Psoas muscle (tissue), 8 donors: ENCODE data around the gene SCYGR2. TPM values are rescaled to one million over a fixed set of nuclear protein-coding genes. Genes with fewer than 3 reads are reported as not detected.

Source experiments
- ATAC-seq, 4 donors: fragments of 200-7000 bp; cut with Tn5 transposase; one replicate each; pipeline ENCODE4 v1.9.1; 2020; ENCODE audit warnings: moderate library complexity in 3 of 4, mild to moderate bottlenecking in 2 of 4
- DNase-seq, 2 donors: peaks; one replicate each; pipeline ENCODE4 v3.0.0-alpha.2; 2020
- H3K27ac ChIP-seq: fragments of 200-600 bp; one replicate; pipeline ENCODE4 v1.8.0; 2022
- H3K27me3 ChIP-seq, 3 donors: fragments of 200-600 bp in 1 of 3; one replicate each; pipeline versions ENCODE4 v1.6.1 to v1.8.0; 2013 to 2022; ENCODE audit warnings: low read length in 2 of 3, mild to moderate bottlenecking in 2 of 3, moderate library complexity in 1 of 3; ENCODE audit not compliant: insufficient read depth in 3 of 3
- H3K36me3 ChIP-seq, 2 donors: fragments of 200-600 bp in 1 of 2; one replicate each; pipeline versions ENCODE4 v1.6.1 to v1.8.0; 2013 to 2022; ENCODE audit warnings: low read depth in 1 of 2, mild to moderate bottlenecking in 1 of 2, moderate library complexity in 1 of 2; ENCODE audit not compliant: insufficient read depth in 1 of 2
- H3K4me1 ChIP-seq: fragments of 200-600 bp; one replicate; pipeline ENCODE4 v1.8.0; 2022
- H3K4me3 ChIP-seq: fragments of 200-600 bp; one replicate; pipeline ENCODE4 v1.8.0; 2022; ENCODE audit warnings: mild to moderate bottlenecking
- H3K9me3 ChIP-seq: fragments of 200-600 bp; one replicate; pipeline ENCODE4 v1.8.0; 2022
- CTCF ChIP-seq: fragments of 200-600 bp; IDR thresholded peaks from one replicate; pipeline ENCODE4 v1.8.0; 2022; ENCODE audit warnings: antibody characterized with exemption
- WGBS, 3 donors: extraction: QIAGEN DNeasy Blood & Tissue Kit; methylation state at CpG; one replicate each; pipeline versions ENCODE4 v1.1.6 to v1.1.7; 2013; 5-methylcytosine and 5-hydroxymethylcytosine counted together
- intact Hi-C, 2 donors: fragments of 100-400 bp; cut with DNase I; formaldehyde crosslinking; loops; one replicate each; pipeline versions ENCODE4 v1.11.0 to v1.14.2; 2022
- polyA plus RNA-seq, 3 donors: library from polyadenylated mRNA; stranded (reverse); fragments of 200-250 nt; gene quantifications; one replicate each; pipeline ENCODE4 v1.2.3, GENCODE V29; 2013
- total RNA-seq, 4 donors: library from RNA; stranded (reverse); fragmentation: NEBNext Ultra II Directional in 2 of 4; extraction: Animal tissue kit (Norgen Biotek cat#: 25700) in 2 of 4; gene quantifications; one replicate each; pipeline versions ENCODE4 v1.2.1 to v1.2.4, GENCODE V29; 2021 to 2023
- donor health status: healthy with polysubstance abuse.
- donor health status: DM: no; HTN: no; CAD: no; lungs with moderate emphysema.
- donor health status: Bipolar disorder and iron deficiency.
- donor health status: healthy.
- donor health status: DM: yes; HTN: yes; CAD: no.
- donor health status: DM: no; HTN: no; CAD: no.
- donor health status: DM: no; HTN: no; CAD: no.
- donor health status: DM: yes; HTN: yes; CAD: no.

Gene SCYGR2
- total and polyA plus RNA-seq, 7 donors = not detected

GRCh38 chr2:227578642-227579041 lies 20.1 kb upstream of the SCYGR2 start:
- Histone ChIP-seq H3K27me3 (no peaks in the 10 kb centered on the region), H3K4me3 (no peak overlapping the region), H3K36me3 (no peaks in the 10 kb centered on the region), H3K4me1 (no peaks in the 10 kb centered on the region), H3K27ac (no peak overlapping the region), H3K9me3 (no peaks in the 10 kb centered on the region)
- no peak for ATAC-seq
- 74 to 78% (median 78%) methylated on average over 2 of the region's 2 CpGs for WGBS, 3 donors
- no peak for TF ChIP-seq CTCF
- no peak for DNase-seq
- intact Hi-C loops = no loop called here

GRCh38 chr2:227579791-227580190 lies 18.9 kb upstream of the SCYGR2 start:
- H3K27me3 ChIP-seq = no peaks in the 10 kb centered on the region
- DNase-seq = no peak
- H3K36me3 ChIP-seq = no peaks in the 10 kb centered on the region
- H3K4me3 ChIP-seq = no peak overlapping the region
- intact Hi-C loops = no loop called here
- no peak for ATAC-seq
- no peaks in the 10 kb centered on the region for H3K9me3 ChIP-seq
- 48 to 100% (median 97%) methylated on average over 1 of the region's 1 CpG for WGBS, 3 donors
- no peaks in the 10 kb centered on the region for H3K4me1 ChIP-seq
- no peak overlapping the region for H3K27ac ChIP-seq
- TF ChIP-seq CTCF = no peak

DNA sequence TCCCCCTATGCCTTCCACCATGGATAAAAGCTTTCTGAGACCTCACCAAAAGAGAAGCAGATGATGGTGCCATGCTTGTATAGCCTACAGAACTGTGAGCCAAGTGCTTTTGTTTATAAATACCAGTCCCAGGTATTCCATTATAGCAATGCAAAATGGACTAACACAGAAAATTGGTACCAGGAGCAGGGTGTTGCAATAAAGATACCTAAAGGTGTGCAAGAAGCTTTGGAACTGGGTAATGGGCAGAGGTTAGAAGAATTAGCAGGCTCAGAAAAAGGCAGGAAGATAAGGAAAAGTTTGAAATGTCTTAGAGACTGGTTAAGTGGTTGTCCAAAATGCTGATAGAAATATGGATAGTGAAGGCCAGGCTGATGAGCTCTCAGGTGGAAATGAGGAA lies 16.3 kb upstream of the SCYGR2 start:
- Histone ChIP-seq H3K4me1 (no peaks in the 10 kb centered on the region), H3K9me3 (no peaks in the 10 kb centered on the region), H3K4me3 (no peak overlapping the region), H3K36me3 (no peaks in the 10 kb centered on the region), H3K27me3 (no peaks in the 10 kb centered on the region), H3K27ac (no peak overlapping the region)
- intact Hi-C loops = no loop called here
- ATAC-seq = no peak
- no peak for TF ChIP-seq CTCF
- DNase-seq = no peak

DNA sequence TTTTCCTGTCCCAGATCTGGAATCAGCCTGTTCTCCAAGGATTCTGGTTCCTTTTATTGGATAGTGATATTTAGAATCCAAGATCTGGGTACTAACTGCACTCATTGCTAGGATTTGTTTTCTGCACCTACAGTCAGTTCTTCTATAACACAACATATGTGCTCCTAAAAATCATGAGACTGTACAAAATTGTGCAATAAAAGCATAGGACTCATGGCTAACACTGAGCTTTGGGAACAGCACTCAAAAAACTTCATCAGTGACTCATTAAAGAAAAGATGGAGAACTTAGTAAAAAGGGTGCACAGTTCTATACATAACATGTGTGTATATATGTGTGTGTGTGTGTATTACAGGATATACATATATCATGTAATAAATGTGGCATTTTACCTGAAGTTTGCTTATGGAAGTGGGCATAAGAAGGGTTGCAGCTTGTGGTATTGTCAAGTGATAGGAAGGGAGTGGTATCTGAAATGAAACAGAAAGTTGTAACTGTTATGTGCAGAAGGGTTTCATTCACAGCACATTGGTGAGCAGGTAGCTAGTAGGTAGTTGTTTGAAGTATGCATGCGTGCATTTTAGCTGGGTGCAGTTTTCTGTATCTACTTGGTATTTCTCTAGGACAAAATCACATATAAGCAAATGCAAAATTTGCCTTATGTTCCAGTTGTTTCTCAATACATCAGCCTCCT lies 5.9 kb upstream of the SCYGR2 start:
- Histone ChIP-seq H3K4me1 (no peaks in the 10 kb centered on the region), H3K36me3 (no peaks in the 10 kb centered on the region), H3K4me3 (no peak overlapping the region), H3K27ac (no peak overlapping the region), H3K9me3 (no peaks in the 10 kb centered on the region), H3K27me3 (peaks cover 0 to 11% (median 0%) of the 10 kb centered on the region in 3 donors)
- intact Hi-C loops = no loop called here
- DNase-seq = no peak
- no peak for TF ChIP-seq CTCF
- no peak for ATAC-seq
- WGBS, 3 donors = 94 to 100% (median 94%) methylated on average over 1 of the region's 1 CpG

DNA sequence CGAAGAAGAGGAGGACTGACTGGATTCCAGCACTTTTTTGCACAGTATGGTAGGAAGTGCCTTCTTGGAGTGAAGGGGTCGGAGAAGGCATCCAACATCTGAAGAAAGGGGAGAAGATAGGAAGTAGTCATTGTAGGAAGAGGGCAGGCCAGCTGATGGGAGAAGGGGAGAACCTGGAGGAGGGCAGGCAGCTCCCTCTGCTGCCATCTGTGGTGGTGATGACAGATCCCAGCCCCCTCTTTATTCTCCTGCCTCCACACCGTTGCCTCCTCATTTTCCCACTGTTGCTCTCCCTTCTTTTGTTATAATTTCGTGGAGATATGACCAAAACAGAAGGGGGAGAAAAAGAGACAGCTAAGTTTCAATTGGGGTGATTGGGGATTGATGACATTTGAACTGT lies 2.9 kb upstream of the SCYGR2 start:
- H3K4me1 ChIP-seq = no peaks in the 10 kb centered on the region
- H3K4me3 ChIP-seq = no peak overlapping the region
- ATAC-seq = no peak
- no peak for DNase-seq
- no peak overlapping the region for H3K27ac ChIP-seq
- H3K9me3 ChIP-seq = no peaks in the 10 kb centered on the region
- intact Hi-C loops = no loop called here
- no peaks in the 10 kb centered on the region for H3K36me3 ChIP-seq
- no peak for TF ChIP-seq CTCF
- WGBS, 3 donors = 36 to 51% (median 51%) methylated on average over 4 of the region's 4 CpGs
- peaks cover 0 to 11% (median 0%) of the 10 kb centered on the region in 3 donors for H3K27me3 ChIP-seq
